ENCODE data around the gene CRAMP1.

- TF ChIP-seq, protein P1, sequence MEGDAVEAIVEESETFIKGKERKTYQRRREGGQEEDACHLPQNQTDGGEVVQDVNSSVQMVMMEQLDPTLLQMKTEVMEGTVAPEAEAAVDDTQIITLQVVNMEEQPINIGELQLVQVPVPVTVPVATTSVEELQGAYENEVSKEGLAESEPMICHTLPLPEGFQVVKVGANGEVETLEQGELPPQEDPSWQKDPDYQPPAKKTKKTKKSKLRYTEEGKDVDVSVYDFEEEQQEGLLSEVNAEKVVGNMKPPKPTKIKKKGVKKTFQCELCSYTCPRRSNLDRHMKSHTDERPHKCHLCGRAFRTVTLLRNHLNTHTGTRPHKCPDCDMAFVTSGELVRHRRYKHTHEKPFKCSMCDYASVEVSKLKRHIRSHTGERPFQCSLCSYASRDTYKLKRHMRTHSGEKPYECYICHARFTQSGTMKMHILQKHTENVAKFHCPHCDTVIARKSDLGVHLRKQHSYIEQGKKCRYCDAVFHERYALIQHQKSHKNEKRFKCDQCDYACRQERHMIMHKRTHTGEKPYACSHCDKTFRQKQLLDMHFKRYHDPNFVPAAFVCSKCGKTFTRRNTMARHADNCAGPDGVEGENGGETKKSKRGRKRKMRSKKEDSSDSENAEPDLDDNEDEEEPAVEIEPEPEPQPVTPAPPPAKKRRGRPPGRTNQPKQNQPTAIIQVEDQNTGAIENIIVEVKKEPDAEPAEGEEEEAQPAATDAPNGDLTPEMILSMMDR (IDR thresholded peaks at IDR 0.05) = no peak
- TF ChIP-seq POLR2A (IDR thresholded peaks at IDR 0.05) = no peak
These were observed 31.9 kb upstream of the CRAMP1 start for GRCh38 chr16:1580256-1580655.
